Measurements from ENCODE around the gene HSDL2. TPM values are rescaled to one million over a fixed set of nuclear protein-coding genes. Genes with fewer than 3 reads are reported as not detected.

Gene HSDL2
- total and polyA plus RNA-seq, 2 of the 4 experiments (the other 2 are of a cell fraction) = 17.7 to 65.8 TPM

DNA sequence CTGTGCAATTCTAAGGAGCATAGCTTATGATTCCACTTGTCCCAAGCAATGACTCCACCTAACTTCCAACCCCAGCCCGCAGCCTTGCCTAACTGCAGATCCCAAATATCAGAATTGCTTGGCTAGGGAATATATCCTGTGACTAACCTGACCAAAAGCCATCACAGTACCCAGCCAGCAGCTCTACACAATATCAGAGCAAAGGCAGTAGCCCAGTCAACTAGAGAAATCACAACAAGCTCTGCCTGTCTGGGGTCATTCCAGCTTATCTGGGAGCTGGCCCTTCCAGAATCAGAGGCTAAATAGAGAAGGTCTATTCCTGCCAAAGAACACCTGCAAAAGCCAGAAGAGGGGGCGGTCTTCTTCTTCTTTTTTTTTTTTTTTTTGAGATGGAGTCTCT is 97.4 kb downstream of the HSDL2 start:
- Histone ChIP-seq H2BK120ac (ENCODE audit: low read depth, low read length) (no peak overlapping the region), H3K14ac (replicated peaks; ENCODE audit: low read depth, low read length) (no peak overlapping the region), H4K91ac (ENCODE audit: insufficient read depth, low read depth, low read length) (no peak overlapping the region), H3K9ac (ENCODE audit: low read depth, low read length) (no peak overlapping the region), H3K9me1 (ENCODE audit: insufficient read depth, low read length) (no peaks in the 10 kb centered on the region), H3K79me1 (ENCODE audit: low read depth in 1 of 2, low read length in 2 of 2) (no peaks in the 10 kb centered on the region), H3K18ac (ENCODE audit: low read depth, low read length) (no peak overlapping the region), H3K56ac (ENCODE audit: extremely low read depth, insufficient read depth, low read length) (no peak overlapping the region), H2AK9ac (replicated peaks; ENCODE audit: low read depth, low read length, poor library complexity) (no peak overlapping the region), H3K4ac (ENCODE audit: low read depth, low read length) (no peak overlapping the region), H2AFZ (replicated peaks; ENCODE audit: low read length, poor library complexity) (no peak overlapping the region), H2BK20ac (ENCODE audit: low read depth, low read length) (no peak overlapping the region), H2BK15ac (ENCODE audit: low read depth, low read length) (no peak overlapping the region), H3K27ac (ENCODE audit: insufficient read depth, low read length) (no peak overlapping the region), H3K23ac (ENCODE audit: low read depth, low read length) (no peak overlapping the region), H3K4me3 (ENCODE audit: insufficient read depth, low read depth, low read length) (no peak overlapping the region), H3K4me1 (ENCODE audit: control insufficient read depth, insufficient read depth, low read length) (no peaks in the 10 kb centered on the region), H2BK5ac (ENCODE audit: low read depth, low read length, poor library complexity, severe bottlenecking) (no peak overlapping the region), H3K4me2 (ENCODE audit: low read depth, low read length) (no peak overlapping the region), H2AK5ac (ENCODE audit: low read depth, low read length) (no peak overlapping the region), H4K20me1 (ENCODE audit: insufficient read depth, low read length) (no peaks in the 10 kb centered on the region), H4K8ac (ENCODE audit: low read depth in 2 of 2, low read length in 2 of 2) (no peak overlapping the region), H3K27me3 (ENCODE audit: control insufficient read depth, insufficient read depth, low read length) (no peaks in the 10 kb centered on the region), H3K9me3 (ENCODE audit: control insufficient read depth, insufficient read depth, low read length) (no peaks in the 10 kb centered on the region), H3K36me3 (ENCODE audit: control insufficient read depth, insufficient read depth, low read length) (peaks cover 4% of the 10 kb centered on the region; the same call in 1 of the 2 replicates), H4K5ac (ENCODE audit: low read depth, low read length) (no peak overlapping the region)
- intact Hi-C loops (cut with micrococcal nuclease) (no loop called here), in situ Hi-C loops (cut with MboI; ENCODE audit: low sequenced_read_pairs) (no loop called here), dilution Hi-C loops (cut with HindIII; ENCODE audit: low sequenced_read_pairs, unreplicated experiment) (no loop called here)
- CTCF ChIA-PET = no interaction called here
- WGBS, 2 experiments (ENCODE audit: extremely low coverage in 2 of 2, insufficient read length in 1 of 2) = no CpG with 5 or more reads among the region's 2 CpGs
- no peak for DNase-seq
- no peak for ATAC-seq (ENCODE audit: low read depth)
- POLR2A ChIA-PET (ENCODE audit: unreplicated experiment) = no interaction called here
- BruUV-seq (replicated peaks) = no TSS peak
- TF ChIP-seq NFE2L2 (IDR thresholded peaks at IDR 0.05; ENCODE audit: low read depth, low read length) (no peak), MAFK (IDR thresholded peaks at IDR 0.05; ENCODE audit: low read depth, low read length) (no peak), MXI1 (IDR thresholded peaks at IDR 0.05; ENCODE audit: borderline replicate concordance, low read depth, low read length) (no peak), RAD21 (IDR thresholded peaks at IDR 0.05; ENCODE audit: low read length) (no peak), SMC3 (IDR thresholded peaks at IDR 0.05; ENCODE audit: low read depth, low read length) (no peak), MAZ (IDR thresholded peaks at IDR 0.05; ENCODE audit: borderline replicate concordance, low read depth, low read length) (no peak), FOS (IDR thresholded peaks at IDR 0.05; ENCODE audit: low read depth, low read length) (no peak), RFX5 (IDR thresholded peaks at IDR 0.05; ENCODE audit: low read depth, low read length) (no peak)
- TF ChIP-seq, protein P1, sequence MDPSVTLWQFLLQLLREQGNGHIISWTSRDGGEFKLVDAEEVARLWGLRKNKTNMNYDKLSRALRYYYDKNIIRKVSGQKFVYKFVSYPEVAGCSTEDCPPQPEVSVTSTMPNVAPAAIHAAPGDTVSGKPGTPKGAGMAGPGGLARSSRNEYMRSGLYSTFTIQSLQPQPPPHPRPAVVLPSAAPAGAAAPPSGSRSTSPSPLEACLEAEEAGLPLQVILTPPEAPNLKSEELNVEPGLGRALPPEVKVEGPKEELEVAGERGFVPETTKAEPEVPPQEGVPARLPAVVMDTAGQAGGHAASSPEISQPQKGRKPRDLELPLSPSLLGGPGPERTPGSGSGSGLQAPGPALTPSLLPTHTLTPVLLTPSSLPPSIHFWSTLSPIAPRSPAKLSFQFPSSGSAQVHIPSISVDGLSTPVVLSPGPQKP (IDR thresholded peaks at IDR 0.05; ENCODE audit: borderline replicate concordance, low read depth, low read length) = no peak
